ENCODE data around the gene TMEM233. TPM values are rescaled to one million over a fixed set of nuclear protein-coding genes. Genes with fewer than 3 reads are reported as not detected.

Gene TMEM233
- polyA plus RNA-seq, 2 of the 4 experiments (the other 2 are of a cell fraction), result not detected

DNA sequence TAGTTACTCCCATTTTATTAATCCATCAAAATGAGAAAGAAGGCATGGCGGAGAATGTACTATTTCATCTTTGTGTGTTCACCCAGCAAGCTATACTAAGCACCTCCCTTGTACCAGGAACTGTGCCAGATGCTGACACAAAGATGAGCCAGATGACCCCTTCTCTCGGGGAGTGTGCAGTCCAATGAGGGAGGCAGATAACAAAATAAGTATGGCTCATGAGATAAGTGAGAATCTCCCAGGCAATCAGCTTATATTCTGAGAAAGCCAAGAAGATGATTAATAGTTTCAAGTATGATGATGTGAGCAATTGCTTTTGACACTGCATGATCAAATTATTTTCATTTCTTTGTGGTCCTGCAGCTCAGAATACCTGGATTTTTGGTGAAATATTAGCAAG lies 1.3 kb upstream of the TMEM233 start:
- H3K27ac ChIP-seq, result no peak overlapping the region
- no peaks in the 10 kb centered on the region for H3K9me3 ChIP-seq

DNA sequence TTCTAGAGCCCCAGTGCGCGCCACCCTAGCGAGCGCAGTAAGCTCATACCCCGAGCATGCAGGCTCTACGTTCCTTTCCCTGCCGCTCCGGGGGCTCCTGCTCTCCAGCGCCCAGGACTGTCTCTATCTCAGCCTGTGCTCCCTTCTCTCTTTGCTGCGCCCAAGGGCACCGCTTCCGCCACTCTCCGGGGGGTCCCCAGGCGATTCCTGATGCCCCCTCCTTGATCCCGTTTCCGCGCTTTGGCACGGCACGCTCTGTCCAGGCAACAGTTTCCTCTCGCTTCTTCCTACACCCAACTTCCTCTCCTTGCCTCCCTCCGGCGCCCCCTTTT lies 791 bp downstream of the TMEM233 start:
- CTCF ChIA-PET, result no interaction called here
- no peak overlapping the region for H3K27ac ChIP-seq
- FAIRE-seq (no peak), DNase-seq (ENCODE audit: low read depth in 1 of 2, low spot score in 1 of 2) (no peak), ATAC-seq (peak; percentile 9 to 57; a peak in 3 of 6 replicates)
- no peaks in the 10 kb centered on the region for H3K9me3 ChIP-seq
- peak overlapping the region; percentile 35; the same call in 2 of the 3 replicates for H3K4me3 ChIP-seq
- TF ChIP-seq, protein P1, sequence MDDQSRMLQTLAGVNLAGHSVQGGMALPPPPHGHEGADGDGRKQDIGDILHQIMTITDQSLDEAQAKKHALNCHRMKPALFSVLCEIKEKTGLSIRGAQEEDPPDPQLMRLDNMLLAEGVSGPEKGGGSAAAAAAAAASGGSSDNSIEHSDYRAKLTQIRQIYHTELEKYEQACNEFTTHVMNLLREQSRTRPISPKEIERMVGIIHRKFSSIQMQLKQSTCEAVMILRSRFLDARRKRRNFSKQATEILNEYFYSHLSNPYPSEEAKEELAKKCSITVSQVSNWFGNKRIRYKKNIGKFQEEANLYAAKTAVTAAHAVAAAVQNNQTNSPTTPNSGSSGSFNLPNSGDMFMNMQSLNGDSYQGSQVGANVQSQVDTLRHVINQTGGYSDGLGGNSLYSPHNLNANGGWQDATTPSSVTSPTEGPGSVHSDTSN (IDR thresholded peaks at IDR 0.05), result no peak
- TF ChIP-seq HEYL (CRISPR knock-in tag; IDR thresholded peaks at IDR 0.05) (no peak), CBX8 (IDR thresholded peaks at IDR 0.05) (no peak), HOXA7 (CRISPR knock-in tag; IDR thresholded peaks at IDR 0.05) (no peak), KDM5A (IDR thresholded peaks at IDR 0.05) (no peak), EHMT2 (IDR thresholded peaks at IDR 0.05; ENCODE audit: low read depth) (no peak), RFX5 (IDR thresholded peaks at IDR 0.05) (no peak), GATA3 (IDR thresholded peaks at IDR 0.05; ENCODE audit: borderline replicate concordance) (no peak), SREBF2 (IDR thresholded peaks at IDR 0.05) (no peak), MAFK (IDR thresholded peaks at IDR 0.05; ENCODE audit: partially characterized antibody) (no peak)
- TF ChIP-seq, protein P2, sequence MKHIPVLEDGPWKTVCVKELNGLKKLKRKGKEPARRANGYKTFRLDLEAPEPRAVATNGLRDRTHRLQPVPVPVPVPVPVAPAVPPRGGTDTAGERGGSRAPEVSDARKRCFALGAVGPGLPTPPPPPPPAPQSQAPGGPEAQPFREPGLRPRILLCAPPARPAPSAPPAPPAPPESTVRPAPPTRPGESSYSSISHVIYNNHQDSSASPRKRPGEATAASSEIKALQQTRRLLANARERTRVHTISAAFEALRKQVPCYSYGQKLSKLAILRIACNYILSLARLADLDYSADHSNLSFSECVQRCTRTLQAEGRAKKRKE (CRISPR knock-in tag; IDR thresholded peaks at IDR 0.05; ENCODE audit: low read depth), result no peak
- TF ChIP-seq, protein P3, sequence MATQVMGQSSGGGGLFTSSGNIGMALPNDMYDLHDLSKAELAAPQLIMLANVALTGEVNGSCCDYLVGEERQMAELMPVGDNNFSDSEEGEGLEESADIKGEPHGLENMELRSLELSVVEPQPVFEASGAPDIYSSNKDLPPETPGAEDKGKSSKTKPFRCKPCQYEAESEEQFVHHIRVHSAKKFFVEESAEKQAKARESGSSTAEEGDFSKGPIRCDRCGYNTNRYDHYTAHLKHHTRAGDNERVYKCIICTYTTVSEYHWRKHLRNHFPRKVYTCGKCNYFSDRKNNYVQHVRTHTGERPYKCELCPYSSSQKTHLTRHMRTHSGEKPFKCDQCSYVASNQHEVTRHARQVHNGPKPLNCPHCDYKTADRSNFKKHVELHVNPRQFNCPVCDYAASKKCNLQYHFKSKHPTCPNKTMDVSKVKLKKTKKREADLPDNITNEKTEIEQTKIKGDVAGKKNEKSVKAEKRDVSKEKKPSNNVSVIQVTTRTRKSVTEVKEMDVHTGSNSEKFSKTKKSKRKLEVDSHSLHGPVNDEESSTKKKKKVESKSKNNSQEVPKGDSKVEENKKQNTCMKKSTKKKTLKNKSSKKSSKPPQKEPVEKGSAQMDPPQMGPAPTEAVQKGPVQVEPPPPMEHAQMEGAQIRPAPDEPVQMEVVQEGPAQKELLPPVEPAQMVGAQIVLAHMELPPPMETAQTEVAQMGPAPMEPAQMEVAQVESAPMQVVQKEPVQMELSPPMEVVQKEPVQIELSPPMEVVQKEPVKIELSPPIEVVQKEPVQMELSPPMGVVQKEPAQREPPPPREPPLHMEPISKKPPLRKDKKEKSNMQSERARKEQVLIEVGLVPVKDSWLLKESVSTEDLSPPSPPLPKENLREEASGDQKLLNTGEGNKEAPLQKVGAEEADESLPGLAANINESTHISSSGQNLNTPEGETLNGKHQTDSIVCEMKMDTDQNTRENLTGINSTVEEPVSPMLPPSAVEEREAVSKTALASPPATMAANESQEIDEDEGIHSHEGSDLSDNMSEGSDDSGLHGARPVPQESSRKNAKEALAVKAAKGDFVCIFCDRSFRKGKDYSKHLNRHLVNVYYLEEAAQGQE (IDR thresholded peaks at IDR 0.05), result no peak
- TF ChIP-seq, protein P4, sequence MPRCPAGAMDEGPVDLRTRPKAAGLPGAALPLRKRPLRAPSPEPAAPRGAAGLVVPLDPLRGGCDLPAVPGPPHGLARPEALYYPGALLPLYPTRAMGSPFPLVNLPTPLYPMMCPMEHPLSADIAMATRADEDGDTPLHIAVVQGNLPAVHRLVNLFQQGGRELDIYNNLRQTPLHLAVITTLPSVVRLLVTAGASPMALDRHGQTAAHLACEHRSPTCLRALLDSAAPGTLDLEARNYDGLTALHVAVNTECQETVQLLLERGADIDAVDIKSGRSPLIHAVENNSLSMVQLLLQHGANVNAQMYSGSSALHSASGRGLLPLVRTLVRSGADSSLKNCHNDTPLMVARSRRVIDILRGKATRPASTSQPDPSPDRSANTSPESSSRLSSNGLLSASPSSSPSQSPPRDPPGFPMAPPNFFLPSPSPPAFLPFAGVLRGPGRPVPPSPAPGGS (IDR thresholded peaks at IDR 0.05), result no peak
- no peaks in the 10 kb centered on the region for H3K4me1 ChIP-seq
- H3K4me2 ChIP-seq, result peak overlapping the region; percentile 62
- POLR2A ChIA-PET, result no interaction called here
- WGBS (ENCODE audit: missing lambda C conversion rate), result 4% methylated on average over 22 of the region's 22 CpGs

More for the DNA sequence above, 1.3 kb upstream of the TMEM233 start:
- no peak for ATAC-seq
- CTCF ChIA-PET, result interaction anchor here (1.3 kb wide), 1 partner anchor 75 kb away, joined by 4 read pairs; no protein-coding TSS in a partner anchor
- no peak for FAIRE-seq
- POLR2A ChIA-PET, result no interaction called here
- H3K4me2 ChIP-seq, result no peak overlapping the region
- H3K4me3 ChIP-seq, result no peak overlapping the region
- WGBS (ENCODE audit: missing lambda C conversion rate), result 20% methylated on average over 2 of the region's 2 CpGs
- no peak for DNase-seq (ENCODE audit: low read depth in 1 of 2, low spot score in 1 of 2)
- H3K4me1 ChIP-seq, result no peaks in the 10 kb centered on the region
- TF ChIP-seq KDM1A (IDR thresholded peaks at IDR 0.05; ENCODE audit: low read depth) (no peak), HOXA7 (CRISPR knock-in tag; IDR thresholded peaks at IDR 0.05) (no peak), MAFK (IDR thresholded peaks at IDR 0.05; ENCODE audit: partially characterized antibody) (no peak), RFX5 (IDR thresholded peaks at IDR 0.05) (no peak), ZFP36 (IDR thresholded peaks at IDR 0.05; ENCODE audit: borderline replicate concordance, partially characterized antibody) (no peak), PHF8 (IDR thresholded peaks at IDR 0.05; ENCODE audit: borderline replicate concordance, low read depth) (no peak), EP300 (IDR thresholded peaks at IDR 0.05) (no peak), ZC3H11A (IDR thresholded peaks at IDR 0.05) (no peak), SREBF2 (IDR thresholded peaks at IDR 0.05) (no peak), ZSCAN20 (CRISPR knock-in tag; IDR thresholded peaks at IDR 0.05) (no peak), RNF2 (IDR thresholded peaks at IDR 0.05; ENCODE audit: borderline replicate concordance, low read depth) (no peak), HEYL (CRISPR knock-in tag; IDR thresholded peaks at IDR 0.05) (no peak), CHD4 (IDR thresholded peaks at IDR 0.05; ENCODE audit: borderline replicate concordance) (no peak), HOXB13 (CRISPR knock-in tag; IDR thresholded peaks at IDR 0.05; ENCODE audit: low read depth) (no peak)
- TF ChIP-seq, protein P5, sequence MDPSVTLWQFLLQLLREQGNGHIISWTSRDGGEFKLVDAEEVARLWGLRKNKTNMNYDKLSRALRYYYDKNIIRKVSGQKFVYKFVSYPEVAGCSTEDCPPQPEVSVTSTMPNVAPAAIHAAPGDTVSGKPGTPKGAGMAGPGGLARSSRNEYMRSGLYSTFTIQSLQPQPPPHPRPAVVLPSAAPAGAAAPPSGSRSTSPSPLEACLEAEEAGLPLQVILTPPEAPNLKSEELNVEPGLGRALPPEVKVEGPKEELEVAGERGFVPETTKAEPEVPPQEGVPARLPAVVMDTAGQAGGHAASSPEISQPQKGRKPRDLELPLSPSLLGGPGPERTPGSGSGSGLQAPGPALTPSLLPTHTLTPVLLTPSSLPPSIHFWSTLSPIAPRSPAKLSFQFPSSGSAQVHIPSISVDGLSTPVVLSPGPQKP (IDR thresholded peaks at IDR 0.05; ENCODE audit: low read depth, low read length), result no peak
- TF ChIP-seq, protein P6, sequence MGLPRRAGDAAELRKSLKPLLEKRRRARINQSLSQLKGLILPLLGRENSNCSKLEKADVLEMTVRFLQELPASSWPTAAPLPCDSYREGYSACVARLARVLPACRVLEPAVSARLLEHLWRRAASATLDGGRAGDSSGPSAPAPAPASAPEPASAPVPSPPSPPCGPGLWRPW (IDR thresholded peaks at IDR 0.05), result no peak

All from A549 (cell line).